H7 (cell line): ENCODE data around the gene ANKS1A. TPM values are rescaled to one million over a fixed set of nuclear protein-coding genes. Genes with fewer than 3 reads are reported as not detected.
"Not testable (repeated sequence)": the region's sequence is repeated elsewhere in the genome, so short reads cannot be mapped to it uniquely, and the experiment has no call there.

Experiments used
- DNase-seq: peaks from one replicate; pipeline ENCODE4 v3.0.0; 2012
- H3K27me3 ChIP-seq: 2 replicates; pipeline ENCODE4 v1.6.0; 2011; ENCODE audit warnings: mild to moderate bottlenecking, low read length; ENCODE audit not compliant: control insufficient read depth, insufficient read depth
- H3K36me3 ChIP-seq: replicated peaks from 2 replicates; pipeline ENCODE4 v1.5.1; 2011; ENCODE audit warnings: low read length; ENCODE audit not compliant: control insufficient read depth, insufficient read depth
- H3K4me3 ChIP-seq: 2 replicates; pipeline ENCODE4 v1.5.1; 2011; ENCODE audit warnings: low read depth, mild to moderate bottlenecking, control low read depth, low read length, moderate library complexity; ENCODE audit not compliant: insufficient read depth
- total RNA-seq: library from RNA; depleted of rRNA; stranded (reverse); fragments of >200 nt; shearing (Covaris generic); gene quantifications from 2 replicates; pipeline ENCODE4 v1.2.3, GENCODE V29; 2014

The ANKS1A gene
- total RNA-seq, 1 experiment from 2014 or later: 22.4 TPM

DNA sequence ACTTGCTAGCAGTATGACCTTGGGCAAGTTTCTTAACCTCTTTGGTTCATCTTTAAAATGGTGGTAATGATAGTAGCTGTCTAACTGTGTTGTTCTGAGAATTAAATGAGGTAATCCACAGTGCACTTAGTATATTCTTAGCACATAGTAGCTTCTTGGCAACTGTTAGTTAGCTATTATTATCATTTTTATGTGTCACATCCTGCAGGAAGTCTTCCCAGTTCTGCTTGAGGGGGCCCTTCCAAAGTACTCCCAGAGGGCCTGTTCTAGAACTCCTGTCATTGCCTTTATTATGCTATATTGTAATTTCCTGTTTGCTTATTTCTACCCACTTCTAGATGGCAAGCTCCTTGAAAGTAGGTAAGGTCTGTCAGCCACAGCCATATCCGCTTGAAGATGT lies 30.6 kb downstream of the ANKS1A start:
- H3K27me3 ChIP-seq: no peaks in the 10 kb centered on the region

DNA sequence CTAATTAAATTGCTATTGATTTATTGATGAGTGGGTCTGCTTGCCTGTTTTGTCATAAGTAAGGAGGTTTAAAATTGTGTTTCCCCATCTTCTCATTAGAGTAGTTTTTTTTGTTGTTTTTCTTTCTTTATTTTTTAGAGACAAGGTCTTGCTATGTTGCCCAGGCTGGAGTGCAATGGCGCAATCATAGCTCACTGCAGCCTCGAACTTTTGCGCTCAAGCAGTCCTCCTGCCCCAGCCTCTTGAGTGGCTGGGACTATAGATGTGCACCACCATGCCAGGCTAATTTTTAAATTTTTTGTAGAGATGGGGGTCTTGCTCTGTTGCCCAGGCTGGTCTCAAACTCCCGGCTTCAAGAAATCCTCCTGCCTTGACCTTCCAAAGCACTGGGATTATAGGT lies 31.0 kb downstream of the ANKS1A start:
- Histone ChIP-seq H3K4me3 (no peak overlapping the region), H3K36me3 (no peaks in the 10 kb centered on the region), H3K27me3 (no peaks in the 10 kb centered on the region)
- DNase-seq: no peak

More for the DNA sequence above, 30.6 kb downstream of the ANKS1A start:
- Histone ChIP-seq H3K4me3 (no peak overlapping the region), H3K36me3 (no peaks in the 10 kb centered on the region)
- DNase-seq: no peak

DNA sequence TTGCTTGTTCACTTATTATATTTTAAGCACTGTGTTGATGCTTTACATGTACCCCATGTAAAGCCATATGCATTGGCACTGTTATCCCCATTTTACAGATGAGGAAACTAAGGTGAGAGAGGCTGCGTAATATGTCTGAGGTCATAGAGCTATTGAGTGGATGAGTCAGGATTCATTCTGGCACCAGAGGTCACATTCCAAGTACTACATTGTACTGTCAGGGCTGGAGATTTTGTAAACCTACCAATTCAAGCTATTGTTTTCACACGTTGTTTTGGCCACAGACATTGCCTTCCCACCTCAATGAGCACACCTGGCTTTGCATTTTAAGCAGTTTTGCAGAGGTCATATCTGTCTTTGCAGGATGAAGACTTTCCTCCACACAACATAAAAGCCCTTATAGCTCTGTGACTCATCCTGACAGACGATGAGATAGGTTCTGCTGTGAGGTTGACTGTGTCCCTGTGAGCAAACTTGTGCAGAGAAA lies 33.2 kb downstream of the ANKS1A start:
- H3K36me3 ChIP-seq: no peaks in the 10 kb centered on the region
- no peak overlapping the region for H3K4me3 ChIP-seq
- DNase-seq: no peak
- H3K27me3 ChIP-seq: no peaks in the 10 kb centered on the region

DNA sequence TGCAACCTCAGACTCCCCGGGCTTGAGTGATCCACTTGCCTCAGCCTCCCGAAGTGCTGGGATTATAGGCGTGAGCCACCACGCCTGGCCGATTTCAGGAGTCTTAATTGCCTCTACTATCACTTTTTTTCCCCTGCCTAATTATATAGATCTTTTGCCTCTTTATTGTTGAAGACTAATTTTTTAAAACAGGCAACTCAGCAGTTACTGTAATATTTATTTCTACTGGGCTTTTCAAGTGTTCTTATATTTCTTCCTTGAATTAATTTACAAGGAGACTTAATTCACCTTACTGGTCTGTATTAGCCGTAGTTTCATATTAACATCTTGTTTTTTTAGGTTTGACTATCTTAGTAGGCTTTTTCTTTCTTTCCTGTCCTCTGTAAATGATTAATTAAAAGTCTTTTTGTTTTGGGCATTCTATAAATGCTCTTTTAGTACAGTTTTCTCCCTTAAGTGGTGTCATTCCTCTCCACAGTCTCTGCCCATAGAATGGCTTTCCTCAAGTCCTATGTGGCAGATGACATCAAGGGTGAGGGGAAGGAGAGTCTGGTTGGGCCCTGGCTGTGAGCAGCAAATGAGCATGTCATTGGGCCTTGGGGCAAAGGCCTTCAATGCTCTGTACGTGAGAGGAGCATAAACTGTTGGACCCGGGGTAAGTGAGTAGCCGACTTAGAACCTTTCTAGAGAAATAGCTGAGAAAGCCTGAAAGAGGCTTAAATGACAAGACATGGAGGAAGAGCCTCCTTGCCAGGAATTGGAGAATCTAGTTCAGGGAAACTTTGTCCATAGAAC lies 36.0 kb downstream of the ANKS1A start:
- no peaks in the 10 kb centered on the region for H3K27me3 ChIP-seq
- no peaks in the 10 kb centered on the region for H3K36me3 ChIP-seq
- H3K4me3 ChIP-seq: no peak overlapping the region
- no peak for DNase-seq

DNA sequence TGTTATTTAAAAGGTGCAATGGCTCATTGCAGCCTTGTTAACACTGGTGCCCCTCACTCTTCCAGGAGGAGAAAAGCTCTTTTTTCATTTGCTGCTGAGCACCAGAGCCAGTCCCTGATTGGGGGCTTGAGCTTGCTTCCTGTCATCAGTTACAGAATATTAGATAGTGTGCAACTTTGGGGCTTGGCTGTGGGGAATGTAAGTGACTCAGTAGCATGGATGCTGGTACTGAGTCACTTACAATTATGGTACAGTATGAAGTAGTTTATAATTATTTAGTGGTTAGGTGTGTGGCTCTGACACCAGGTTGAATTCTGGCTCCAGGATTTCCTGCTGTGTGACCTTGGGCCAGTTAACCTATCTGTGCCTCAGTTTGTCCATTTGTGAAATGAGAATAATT lies 37.6 kb downstream of the ANKS1A start:
- Histone ChIP-seq H3K36me3 (no peaks in the 10 kb centered on the region), H3K4me3 (no peak overlapping the region), H3K27me3 (no peaks in the 10 kb centered on the region)
- DNase-seq: no peak

DNA sequence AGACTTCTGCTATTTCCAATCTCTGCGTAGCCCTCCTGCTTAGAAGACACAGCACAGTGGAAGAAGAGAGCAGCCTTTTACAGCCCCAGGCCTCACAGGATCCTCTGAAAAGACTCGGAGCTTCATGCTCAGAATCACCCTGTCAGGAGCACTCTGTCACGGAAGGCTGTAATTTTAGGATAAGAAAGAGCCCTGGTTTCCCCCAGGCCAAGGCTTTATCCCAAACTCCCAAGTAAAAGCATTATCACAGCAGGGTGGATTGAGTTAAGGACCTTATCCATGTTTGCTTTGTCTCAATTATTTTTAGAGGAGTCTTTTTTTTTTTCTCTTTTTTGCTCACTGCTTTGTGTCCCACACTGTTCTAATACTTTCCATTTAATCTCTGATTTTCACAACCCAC lies 39.2 kb downstream of the ANKS1A start:
- Histone ChIP-seq H3K36me3 (no peaks in the 10 kb centered on the region), H3K4me3 (no peak overlapping the region)
- DNase-seq: no peak

DNA sequence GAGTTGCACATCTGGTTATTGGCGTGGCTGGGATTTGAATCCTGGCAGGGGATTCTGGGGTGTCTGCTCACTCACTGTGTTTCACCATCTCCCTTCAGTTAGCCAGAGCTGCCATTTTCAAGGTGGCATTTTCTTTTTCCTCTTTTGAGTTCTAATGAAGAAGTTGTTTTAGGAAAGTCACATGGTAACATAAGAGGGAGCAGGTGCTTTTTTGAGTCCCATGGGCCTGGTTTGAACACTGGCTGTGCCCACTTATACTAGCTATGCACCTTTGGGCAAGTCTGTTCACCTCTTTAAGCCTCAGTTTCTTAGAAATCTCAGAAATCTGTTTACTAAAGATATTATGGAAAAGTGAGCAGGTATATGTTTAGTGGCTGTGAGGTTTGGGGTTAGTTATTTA lies 39.6 kb downstream of the ANKS1A start:
- no peaks in the 10 kb centered on the region for H3K27me3 ChIP-seq
- H3K4me3 ChIP-seq: no peak overlapping the region
- no peak for DNase-seq
- no peaks in the 10 kb centered on the region for H3K36me3 ChIP-seq

More for the DNA sequence above, 39.2 kb downstream of the ANKS1A start:
- H3K27me3 ChIP-seq: no peaks in the 10 kb centered on the region

DNA sequence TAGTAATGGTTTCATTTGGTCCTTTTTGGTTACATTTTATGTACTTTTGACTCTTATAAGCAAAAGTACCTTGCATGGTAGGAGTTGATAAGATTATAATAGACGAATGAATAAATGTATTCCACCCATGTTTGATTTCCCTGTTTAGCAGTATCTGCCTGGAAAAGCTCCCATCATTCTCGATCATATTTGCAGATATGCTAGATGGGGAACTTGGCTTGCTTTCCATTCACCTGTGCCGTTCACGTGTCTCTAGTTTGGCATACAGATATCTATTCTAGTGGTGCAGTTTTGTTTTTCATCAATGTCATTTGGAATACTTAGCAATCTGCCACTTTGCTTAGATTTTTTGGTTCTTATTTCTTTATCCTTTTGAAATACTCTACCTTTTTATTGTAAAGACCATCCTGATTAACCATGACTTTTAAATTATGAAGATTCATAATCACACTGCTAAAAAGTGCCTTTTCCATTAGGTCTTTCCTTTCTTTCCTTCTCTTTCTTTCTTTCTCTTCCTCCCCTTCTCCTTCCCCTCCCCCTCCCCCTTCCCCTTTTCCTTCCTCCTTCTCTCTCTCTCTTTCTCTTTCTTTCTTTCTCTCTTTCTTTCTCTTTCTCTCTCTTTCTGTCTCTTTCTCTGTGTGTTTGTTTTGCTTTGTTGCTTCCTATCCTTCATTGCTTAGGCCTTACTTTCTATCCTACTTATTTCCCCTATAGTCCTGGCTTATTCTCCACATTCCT lies 40.4 kb downstream of the ANKS1A start:
- H3K4me3 ChIP-seq: no peak overlapping the region
- H3K36me3 ChIP-seq: no peaks in the 10 kb centered on the region
- no peak for DNase-seq
- H3K27me3 ChIP-seq: no peaks in the 10 kb centered on the region

DNA sequence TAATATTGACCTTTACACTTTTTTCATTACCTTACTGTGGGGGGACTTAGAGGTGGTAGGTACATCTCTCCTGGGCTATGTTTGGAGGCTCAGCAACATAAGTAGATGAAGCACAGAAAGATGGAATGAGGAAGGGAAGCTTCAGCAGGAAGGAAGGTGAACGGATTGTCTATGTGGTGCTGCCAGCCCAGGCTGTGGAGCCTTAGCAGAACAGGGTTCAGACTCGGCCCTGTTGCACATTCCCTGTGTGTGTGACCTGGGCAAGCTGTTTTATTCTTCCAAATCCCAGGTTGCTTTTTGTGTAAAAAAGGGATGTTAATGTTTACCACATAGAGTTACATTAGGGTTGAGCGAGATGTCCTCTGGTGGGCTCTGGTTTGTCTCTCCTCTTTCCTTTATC lies 41.2 kb downstream of the ANKS1A start:
- H3K36me3 ChIP-seq: no peaks in the 10 kb centered on the region
- H3K27me3 ChIP-seq: no peaks in the 10 kb centered on the region
- no peak overlapping the region for H3K4me3 ChIP-seq
- no peak for DNase-seq

DNA sequence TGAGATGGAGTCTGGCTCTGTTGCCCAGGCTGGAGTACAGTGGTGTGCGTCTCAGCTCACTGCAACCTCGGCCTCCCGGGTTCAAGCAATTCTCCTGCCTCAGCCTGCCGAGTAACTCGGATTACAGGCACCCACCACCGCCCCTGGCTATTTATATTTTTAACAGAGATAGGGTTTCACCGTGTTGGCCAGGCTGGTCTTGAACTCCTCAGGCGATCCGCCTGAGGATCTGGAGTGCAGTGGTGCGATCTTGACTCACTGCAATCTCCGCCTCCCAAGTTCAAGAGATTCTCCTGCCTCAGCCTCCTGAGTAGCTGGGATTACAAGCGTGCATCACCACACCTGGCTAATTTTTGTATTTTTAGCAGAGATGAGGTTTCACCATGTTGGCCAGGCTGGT lies 43.1 kb downstream of the ANKS1A start:
- DNase-seq, H3K4me3 ChIP-seq, H3K36me3 ChIP-seq, H3K27me3 ChIP-seq: not testable (repeated sequence)

DNA sequence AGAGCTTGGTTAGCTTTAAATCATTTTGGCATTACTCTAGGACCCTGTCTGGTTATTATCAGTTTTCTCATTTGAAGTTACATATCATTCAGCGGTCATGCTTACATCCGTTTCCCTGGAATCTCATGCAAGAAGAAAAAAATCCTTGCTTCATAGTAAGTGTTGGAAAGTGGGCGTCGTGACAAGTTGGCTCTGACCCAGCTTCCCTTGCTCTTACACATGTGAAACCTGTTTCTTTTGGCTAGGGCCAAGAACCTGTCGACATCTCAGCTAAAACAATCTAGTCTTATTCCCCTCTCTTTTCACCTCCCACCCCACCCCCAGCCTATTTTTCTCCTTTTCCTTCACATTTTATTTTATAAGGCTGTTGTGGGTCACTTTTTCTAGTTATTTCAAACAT lies 45.5 kb downstream of the ANKS1A start:
- Histone ChIP-seq H3K4me3 (no peak overlapping the region), H3K36me3 (no peaks in the 10 kb centered on the region), H3K27me3 (no peaks in the 10 kb centered on the region)
- DNase-seq: no peak

DNA sequence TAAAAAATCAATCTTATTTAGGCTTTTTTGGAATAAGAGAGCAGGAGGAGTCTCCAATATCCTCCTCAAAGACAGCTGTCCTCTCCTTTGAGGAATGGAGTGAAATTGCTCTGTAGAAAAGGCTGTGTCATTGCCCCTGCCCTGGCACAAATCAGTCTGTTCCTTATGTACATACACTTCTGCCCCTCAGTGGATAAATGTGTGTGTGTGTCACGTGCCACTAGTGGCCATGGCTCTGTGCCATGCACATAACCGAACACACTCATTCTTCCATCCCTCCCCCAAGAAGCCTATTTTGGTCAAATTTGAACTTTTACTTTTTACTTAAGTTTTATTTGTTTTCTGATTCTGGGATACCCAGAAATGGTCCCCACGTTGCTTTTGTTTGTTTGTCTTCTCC lies 49.2 kb downstream of the ANKS1A start:
- DNase-seq: no peak
- Histone ChIP-seq H3K4me3 (no peak overlapping the region), H3K27me3 (no peaks in the 10 kb centered on the region), H3K36me3 (no peaks in the 10 kb centered on the region)

DNA sequence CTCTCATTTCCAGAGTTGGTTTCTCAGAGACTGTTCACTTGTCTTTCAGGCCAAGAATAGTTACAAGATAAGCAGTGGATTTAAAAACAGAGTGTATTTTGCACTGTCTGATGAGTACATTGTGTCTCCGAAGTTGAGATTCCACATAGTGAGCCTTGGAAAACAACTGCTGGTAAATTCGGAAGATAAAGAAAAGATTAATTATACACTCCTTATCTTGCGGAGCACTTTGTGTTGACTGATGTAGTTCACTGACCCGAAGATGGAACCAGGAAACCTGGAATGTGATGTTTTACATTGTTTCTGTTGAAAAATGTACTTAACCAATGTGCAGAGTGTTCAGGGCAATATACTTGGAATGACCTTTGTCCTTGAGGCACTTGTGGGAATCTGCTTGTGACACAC lies 51.0 kb downstream of the ANKS1A start:
- H3K36me3 ChIP-seq: no peaks in the 10 kb centered on the region
- DNase-seq: no peak
- no peak overlapping the region for H3K4me3 ChIP-seq
- no peaks in the 10 kb centered on the region for H3K27me3 ChIP-seq

DNA sequence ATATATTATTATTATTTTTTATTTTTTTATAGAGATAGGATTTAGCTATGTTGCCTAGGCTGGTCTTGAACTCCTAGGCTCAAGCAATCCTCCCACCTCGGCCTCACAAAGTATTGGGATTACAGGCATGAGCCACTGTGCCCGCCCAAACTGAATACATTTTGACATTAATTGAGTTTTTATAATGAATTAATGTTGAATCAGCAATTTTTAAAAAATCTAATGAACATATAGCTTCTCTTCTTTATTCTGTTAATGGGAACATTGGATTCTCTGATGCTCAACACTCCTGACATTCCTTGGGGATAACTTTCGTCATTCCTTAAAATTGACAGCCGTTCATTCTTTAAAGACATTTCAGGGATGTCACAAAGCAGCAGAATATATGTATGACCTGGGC lies 52.4 kb downstream of the ANKS1A start:
- H3K27me3 ChIP-seq: no peaks in the 10 kb centered on the region
- DNase-seq: no peak

DNA sequence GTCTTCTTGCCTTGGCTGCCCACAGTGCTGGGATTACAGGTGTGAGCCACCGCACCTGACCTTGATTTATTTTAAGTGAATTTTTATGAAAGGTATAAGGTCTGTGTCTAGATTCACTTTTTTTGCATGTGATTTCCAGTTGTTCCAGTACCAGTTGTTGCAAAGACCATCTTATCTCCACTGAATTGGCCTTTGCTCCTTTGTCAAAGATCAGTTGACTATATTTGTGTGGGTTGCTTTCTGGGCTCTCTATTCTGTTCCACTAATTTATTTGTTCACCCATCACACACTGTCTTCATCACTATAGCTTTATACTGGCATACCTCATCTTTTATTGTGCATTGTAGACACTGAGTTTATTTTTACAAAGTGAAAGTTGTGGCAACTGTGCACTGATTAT lies 56.3 kb downstream of the ANKS1A start:
- Histone ChIP-seq H3K4me3 (no peak overlapping the region), H3K27me3 (no peaks in the 10 kb centered on the region), H3K36me3 (no peaks in the 10 kb centered on the region)
- no peak for DNase-seq

More for the DNA sequence above, 52.4 kb downstream of the ANKS1A start:
- no peaks in the 10 kb centered on the region for H3K36me3 ChIP-seq
- no peak overlapping the region for H3K4me3 ChIP-seq
